ENCODE results near the gene WNT8A.

Gene WNT8A

DNA sequence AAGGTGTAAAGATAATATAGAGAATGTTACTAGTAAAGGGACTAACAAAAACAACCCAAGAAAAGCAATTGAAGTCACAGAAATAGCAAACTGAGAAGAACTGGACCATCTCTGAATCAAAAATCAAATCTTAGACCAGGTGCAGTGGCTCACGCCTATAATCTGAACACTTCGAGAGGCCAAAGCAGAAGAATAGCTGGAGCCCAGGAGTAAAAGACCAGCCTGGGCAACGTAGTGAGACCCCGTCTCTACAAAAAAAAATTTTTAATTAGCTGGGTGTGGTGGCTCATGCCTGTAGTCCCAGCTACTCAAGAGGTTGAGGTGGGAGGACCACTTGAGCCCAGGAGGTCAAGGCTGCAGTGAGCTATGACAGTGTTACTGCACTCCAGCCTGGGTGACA lies 27.3 kb downstream of the WNT8A start:
- no peak for DNase-seq (ENCODE audit: low read depth)
- TF ChIP-seq CTCF (IDR thresholded peaks at IDR 0.05; ENCODE audit: control insufficient read depth, insufficient read depth, low read depth, low read length, missing control alignments), result no peak
- H3K4me3 ChIP-seq (ENCODE audit: control insufficient read depth, low read depth, low read length), result no peak overlapping the region

DNA sequence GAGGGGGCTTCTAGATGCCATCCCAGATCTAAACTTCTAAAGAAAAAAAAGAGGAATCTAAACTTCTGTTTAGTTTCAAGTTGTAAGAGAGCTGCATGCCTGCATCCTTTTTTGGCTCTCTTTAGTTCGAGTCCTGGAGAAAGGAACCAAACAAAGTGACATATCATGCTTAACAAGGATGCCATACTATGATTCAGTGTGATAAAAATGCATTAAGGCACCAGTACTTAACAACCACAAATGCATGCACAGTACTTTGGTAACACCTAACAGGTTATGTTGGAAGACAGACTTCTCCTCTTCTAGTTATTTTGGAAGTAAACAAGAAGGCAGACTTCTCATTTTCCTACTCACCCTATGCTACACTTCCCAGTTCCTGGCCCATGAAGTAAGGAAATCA lies 28.1 kb downstream of the WNT8A start:
- no peak overlapping the region for H3K4me3 ChIP-seq (ENCODE audit: control insufficient read depth, low read depth, low read length)
- no peak for DNase-seq (ENCODE audit: low read depth)
- no peak for TF ChIP-seq CTCF (IDR thresholded peaks at IDR 0.05; ENCODE audit: control insufficient read depth, insufficient read depth, low read depth, low read length, missing control alignments)

DNA sequence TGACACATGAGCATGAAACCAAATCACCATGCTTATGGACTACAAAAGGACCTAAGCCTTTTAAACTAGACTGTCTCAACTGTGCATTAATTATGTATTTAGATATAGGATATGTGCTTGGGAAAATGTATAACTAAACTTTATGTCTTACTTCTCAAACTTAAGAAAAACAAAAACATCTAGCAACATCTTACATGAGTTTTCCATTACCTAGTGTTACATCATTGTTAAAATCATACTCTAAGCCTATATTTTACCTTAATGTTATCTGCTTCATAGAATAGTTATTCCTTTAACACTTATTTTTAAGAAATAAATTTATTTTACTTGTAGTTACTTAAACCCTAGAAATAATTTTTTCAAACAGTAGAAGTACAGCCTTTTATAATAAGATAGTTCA lies 31.4 kb downstream of the WNT8A start:
- TF ChIP-seq CTCF (IDR thresholded peaks at IDR 0.05; ENCODE audit: control insufficient read depth, insufficient read depth, low read depth, low read length, missing control alignments), result no peak
- H3K4me3 ChIP-seq (ENCODE audit: control insufficient read depth, low read depth, low read length), result no peak overlapping the region
- no peak for DNase-seq (ENCODE audit: low read depth)

- DNase-seq (ENCODE audit: low read depth), result no peak
- no peak for TF ChIP-seq CTCF (IDR thresholded peaks at IDR 0.05; ENCODE audit: control insufficient read depth, insufficient read depth, low read depth, low read length, missing control alignments)
- H3K4me3 ChIP-seq (ENCODE audit: control insufficient read depth, low read depth, low read length), result no peak overlapping the region
These were observed 44.5 kb downstream of the WNT8A start for GRCh38 chr5:138128334-138128733.

- no peak for TF ChIP-seq CTCF (IDR thresholded peaks at IDR 0.05; ENCODE audit: control insufficient read depth, insufficient read depth, low read depth, low read length, missing control alignments)
- no peak for DNase-seq (ENCODE audit: low read depth)
These were observed 45.5 kb downstream of the WNT8A start for GRCh38 chr5:138129347-138129746.

DNA sequence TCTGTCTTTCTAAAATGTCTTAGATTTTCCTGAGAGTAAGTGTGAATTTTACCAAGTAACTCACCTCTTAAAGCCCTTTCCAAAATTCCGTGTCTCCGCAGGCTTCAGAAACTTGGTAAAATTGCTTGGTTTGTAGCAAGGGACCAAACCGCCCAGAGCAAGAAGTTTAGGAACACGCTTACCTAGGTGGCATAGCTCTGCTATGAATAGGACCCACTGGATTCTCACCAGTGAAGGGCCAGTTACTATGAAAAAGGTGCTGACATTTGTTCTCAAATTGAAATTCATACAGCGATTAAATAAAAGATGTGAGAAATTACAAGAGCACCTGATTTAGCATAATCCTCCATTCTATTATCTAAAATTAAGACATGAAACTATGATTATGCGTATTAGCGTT lies 48.7 kb downstream of the WNT8A start:
- TF ChIP-seq CTCF (IDR thresholded peaks at IDR 0.05; ENCODE audit: control insufficient read depth, insufficient read depth, low read depth, low read length, missing control alignments), result no peak

More at GRCh38 chr5:138129347-138129746, 45.5 kb downstream of the WNT8A start:
- no peak overlapping the region for H3K4me3 ChIP-seq (ENCODE audit: control insufficient read depth, low read depth, low read length)

More for the DNA sequence above, 48.7 kb downstream of the WNT8A start:
- DNase-seq (ENCODE audit: low read depth), result no peak
- H3K4me3 ChIP-seq (ENCODE audit: control insufficient read depth, low read depth, low read length), result no peak overlapping the region
